GM18505 (cell line): ENCODE measurements around the gene ARID4B.
"Not testable (repeated sequence)": the region's sequence is repeated elsewhere in the genome, so short reads cannot be mapped to it uniquely, and the experiment has no call there.

Experiments used
- ATAC-seq: cut with Tn5 transposase; IDR thresholded peaks from one replicate; pipeline ENCODE4 v1.9.1; 2021; ENCODE audit not compliant: unreplicated experiment
- POLR2A ChIP-seq: IDR thresholded peaks from 4 replicates; pipeline ENCODE4 v1.6.1; 2011; ENCODE audit warnings: borderline replicate concordance; ENCODE audit not compliant: insufficient read depth, insufficient read length; ENCODE audit errors: extremely low read depth

The ARID4B gene, protein sequence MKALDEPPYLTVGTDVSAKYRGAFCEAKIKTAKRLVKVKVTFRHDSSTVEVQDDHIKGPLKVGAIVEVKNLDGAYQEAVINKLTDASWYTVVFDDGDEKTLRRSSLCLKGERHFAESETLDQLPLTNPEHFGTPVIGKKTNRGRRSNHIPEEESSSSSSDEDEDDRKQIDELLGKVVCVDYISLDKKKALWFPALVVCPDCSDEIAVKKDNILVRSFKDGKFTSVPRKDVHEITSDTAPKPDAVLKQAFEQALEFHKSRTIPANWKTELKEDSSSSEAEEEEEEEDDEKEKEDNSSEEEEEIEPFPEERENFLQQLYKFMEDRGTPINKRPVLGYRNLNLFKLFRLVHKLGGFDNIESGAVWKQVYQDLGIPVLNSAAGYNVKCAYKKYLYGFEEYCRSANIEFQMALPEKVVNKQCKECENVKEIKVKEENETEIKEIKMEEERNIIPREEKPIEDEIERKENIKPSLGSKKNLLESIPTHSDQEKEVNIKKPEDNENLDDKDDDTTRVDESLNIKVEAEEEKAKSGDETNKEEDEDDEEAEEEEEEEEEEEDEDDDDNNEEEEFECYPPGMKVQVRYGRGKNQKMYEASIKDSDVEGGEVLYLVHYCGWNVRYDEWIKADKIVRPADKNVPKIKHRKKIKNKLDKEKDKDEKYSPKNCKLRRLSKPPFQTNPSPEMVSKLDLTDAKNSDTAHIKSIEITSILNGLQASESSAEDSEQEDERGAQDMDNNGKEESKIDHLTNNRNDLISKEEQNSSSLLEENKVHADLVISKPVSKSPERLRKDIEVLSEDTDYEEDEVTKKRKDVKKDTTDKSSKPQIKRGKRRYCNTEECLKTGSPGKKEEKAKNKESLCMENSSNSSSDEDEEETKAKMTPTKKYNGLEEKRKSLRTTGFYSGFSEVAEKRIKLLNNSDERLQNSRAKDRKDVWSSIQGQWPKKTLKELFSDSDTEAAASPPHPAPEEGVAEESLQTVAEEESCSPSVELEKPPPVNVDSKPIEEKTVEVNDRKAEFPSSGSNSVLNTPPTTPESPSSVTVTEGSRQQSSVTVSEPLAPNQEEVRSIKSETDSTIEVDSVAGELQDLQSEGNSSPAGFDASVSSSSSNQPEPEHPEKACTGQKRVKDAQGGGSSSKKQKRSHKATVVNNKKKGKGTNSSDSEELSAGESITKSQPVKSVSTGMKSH (N-terminal part only)

DNA sequence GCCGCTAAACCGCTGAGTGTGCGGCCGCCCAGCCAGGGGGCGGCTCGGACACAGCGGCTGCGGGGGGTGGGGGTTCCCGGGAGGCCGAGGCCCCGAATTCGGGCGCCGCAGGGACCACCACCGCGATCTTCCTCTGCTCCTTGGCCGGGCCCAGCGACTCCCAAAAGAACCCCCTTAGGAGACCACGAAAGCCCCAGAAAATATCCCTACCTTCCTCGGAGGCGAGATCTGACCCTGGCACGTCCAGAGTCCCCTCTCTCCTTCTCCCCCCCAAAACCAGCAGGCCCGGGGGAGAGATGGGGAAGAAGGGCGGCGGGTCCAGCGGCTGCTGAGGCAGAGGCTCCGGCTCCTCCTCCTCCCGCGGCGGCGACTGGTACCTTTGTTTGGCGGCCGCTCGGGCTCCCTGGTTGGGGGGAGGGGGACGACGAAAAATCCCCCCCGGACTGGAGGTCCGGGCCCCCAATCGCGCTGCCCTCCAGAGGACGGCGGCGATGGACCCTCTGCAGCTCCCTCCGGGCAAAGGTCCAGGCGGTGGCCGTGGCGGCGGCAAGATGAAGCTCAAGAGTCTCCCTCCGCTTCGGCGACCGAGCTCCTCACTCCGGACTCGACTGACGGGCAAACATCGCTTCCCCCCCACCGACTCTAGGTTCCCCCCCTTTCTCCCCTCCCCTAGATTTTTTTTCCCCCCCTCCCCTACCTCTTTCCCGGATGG is at the start of gene ARID4B:
ARID4B (minus strand) TSS at position 621 of the 712 bp plus-strand sequence. CDS start 1,260 bp downstream, outside the sequence.
- peak; percentile 11 for ATAC-seq
- peak; percentile 56 for TF ChIP-seq POLR2A

DNA sequence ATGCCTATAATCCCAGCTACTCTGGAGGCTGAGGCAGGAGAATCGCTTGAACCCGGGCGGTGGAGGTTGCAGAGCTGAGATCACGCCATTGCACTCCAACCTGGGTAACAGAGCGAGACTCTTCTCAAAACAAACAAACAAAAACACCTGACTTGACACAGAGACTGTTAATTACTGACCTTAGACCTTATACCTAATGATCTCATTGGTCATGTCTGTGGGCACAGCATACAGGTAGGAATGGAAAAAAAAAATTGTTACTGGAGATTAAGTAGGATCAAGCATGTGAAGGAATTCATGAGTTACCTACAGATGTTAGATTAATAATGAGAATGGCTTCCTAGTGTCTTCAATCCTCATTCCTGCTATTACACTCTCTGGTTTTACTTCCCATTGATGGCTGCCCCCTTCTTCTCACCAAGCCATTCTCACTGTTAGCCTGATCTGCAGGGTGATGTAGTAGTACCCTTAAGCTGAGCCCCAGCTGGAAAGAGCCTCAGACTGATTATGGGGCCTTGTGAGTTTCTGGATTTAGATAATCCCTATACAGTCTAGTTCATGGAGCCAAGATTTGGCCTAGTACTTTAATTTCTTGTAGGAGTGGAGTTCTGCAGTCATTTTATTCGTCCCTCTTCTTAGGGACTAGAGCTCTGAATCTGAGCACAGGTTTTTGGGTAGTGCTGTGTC is 48.1 kb upstream of the ARID4B start:
- no peak for ATAC-seq
- no peak for TF ChIP-seq POLR2A

DNA sequence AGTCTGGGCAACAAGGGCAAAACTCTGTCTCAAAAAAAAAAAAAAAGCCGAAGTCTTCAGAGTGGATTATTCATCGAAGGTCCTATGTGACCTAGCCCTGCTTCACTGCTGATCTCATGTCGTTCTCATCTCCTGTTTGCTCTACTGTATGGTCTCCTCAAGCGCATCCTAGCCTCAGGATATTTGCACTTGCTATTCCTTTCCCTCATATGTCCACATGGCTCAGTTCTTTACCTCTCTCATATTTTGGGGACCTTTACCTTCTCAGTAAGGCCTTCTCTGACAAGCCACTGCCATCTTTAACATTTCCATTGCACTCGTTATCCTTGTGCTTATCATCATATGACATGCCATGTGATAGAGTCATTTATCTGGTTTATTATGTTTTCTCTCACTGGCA is 41.8 kb upstream of the ARID4B start:
- no peak for TF ChIP-seq POLR2A
- ATAC-seq, result no peak

DNA sequence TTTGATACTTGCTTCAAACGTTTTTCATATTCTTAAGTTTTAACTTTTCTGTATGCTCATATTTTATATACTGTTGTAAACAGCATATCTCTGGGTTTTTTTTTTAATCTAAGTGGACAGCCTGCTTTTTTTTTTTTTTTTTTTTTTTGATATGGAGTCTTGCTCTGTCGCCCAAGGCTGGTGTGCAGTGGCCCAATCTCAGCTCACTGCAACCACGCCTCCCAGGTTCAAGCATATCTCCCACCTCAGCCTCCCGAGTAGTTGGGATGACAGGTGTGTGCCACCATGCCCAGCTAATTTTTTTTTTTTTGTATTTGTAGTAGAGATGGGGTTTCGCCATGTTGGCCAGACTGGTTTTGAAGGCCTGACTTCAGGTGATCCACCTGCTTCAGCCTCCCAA is 40.4 kb upstream of the ARID4B start:
- no peak for TF ChIP-seq POLR2A
- no peak for ATAC-seq

DNA sequence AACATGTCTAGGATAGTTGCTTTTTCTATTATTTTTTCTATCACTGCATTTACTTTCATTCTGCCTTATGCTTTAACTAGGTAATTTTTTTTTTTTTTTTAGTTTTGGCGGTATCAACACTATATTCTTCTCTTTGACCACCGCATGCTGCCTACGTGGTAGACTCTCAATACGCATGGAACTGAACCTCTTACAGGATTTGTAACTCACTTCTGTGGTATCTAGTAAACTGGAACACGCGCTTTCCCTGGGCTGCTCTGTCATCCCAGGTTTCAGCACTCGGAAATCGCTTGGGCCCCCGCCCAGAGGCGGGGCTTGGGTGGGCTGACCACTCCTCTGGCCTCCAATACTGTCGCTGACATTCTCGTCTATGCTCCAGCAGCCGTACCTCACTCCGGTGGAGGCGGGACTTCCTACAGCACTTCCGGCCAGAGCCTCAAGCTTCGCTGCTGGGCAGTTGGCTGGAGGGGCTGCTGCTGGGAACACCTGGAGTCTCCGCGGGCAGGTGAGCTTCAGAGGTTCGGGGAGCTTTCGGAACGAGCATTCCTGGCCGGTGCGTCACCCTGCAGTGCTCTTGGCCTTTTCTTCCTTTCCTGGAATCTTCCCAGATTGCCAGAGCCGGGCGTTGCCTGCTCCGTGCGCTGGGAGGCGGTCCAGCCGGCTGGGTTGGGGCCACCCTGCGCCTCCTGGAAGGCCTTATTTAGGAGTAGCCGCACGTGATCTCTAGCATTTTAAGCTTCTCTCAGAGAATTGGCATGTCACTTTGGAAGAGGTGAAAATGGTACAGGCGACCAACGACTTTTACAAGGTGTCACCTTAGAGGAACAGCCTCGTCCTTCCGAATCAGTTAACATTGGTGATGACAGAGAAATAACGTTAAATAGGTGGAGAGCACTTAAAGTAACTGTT is 39.3 kb upstream of the ARID4B start, which contains the start of gene TBCE:
TBCE (plus strand) TSS at position 428 of the 909 bp plus-strand sequence. CDS start 12,623 bp downstream, outside the sequence.
- TF ChIP-seq POLR2A, result peak; percentile 96

DNA sequence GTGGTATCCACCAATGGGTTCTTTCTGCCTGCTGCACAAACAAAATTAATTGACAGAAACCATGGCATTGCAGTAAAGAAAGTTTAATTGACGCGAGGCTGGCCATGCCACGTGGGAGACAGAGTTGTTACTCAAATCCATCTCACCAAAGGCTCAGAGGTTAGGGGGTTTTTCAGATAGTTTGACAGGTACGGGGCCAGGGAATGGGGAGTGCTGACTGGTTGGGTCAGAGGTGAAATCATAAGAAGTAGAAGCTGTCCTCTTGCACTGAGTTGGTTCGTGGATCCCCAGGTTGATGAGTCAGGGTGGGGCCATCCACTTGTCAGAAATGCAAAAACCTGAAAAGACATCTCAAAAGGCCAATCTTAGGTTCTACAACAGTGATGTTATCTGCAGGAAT is 38.3 kb upstream of the ARID4B start:
- no peak for TF ChIP-seq POLR2A
- ATAC-seq, result no peak

More for the DNA sequence above, 39.3 kb upstream of the ARID4B start, which contains the start of gene TBCE:
- ATAC-seq, result peak; percentile 99

DNA sequence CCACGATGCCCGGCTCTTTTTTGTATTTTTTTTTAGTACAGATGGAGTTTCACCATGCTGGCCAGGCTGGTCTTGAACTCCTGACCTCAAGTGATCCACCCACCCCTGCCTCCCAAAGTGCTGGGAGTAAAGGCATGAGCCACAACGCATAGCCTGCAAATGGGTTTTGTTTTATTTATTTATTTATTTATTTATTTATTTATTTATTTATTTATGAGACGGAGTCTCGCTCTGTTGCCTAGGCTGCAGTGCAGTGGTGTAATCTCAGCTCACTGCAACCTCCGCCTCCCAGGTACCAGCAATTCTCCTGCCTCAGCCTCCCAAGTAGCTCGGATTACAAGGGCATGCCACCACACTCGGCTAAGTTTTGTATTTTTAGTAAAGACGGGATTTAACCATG is 36.2 kb upstream of the ARID4B start:
- ATAC-seq, result not testable (repeated sequence)

DNA sequence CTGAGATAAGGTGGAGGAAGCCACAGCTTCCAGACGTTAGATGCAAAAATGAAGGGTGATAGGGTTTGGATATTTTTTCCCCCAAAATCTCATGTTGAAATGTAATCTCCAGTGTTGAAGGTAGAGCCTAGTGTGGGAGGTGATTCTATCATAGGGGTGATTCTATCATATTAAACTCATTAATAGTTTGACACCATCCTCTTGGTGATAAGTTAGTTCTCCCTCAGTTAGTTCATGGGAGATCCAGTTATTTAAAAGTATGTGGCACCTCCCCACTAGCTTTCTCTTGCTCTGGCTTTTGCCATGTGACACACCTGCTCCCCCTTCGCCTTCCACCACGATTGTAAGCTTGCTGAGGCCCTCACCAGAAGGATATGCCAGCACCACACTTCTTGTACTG is 30.9 kb upstream of the ARID4B start:
- TF ChIP-seq POLR2A, result no peak
- no peak for ATAC-seq

DNA sequence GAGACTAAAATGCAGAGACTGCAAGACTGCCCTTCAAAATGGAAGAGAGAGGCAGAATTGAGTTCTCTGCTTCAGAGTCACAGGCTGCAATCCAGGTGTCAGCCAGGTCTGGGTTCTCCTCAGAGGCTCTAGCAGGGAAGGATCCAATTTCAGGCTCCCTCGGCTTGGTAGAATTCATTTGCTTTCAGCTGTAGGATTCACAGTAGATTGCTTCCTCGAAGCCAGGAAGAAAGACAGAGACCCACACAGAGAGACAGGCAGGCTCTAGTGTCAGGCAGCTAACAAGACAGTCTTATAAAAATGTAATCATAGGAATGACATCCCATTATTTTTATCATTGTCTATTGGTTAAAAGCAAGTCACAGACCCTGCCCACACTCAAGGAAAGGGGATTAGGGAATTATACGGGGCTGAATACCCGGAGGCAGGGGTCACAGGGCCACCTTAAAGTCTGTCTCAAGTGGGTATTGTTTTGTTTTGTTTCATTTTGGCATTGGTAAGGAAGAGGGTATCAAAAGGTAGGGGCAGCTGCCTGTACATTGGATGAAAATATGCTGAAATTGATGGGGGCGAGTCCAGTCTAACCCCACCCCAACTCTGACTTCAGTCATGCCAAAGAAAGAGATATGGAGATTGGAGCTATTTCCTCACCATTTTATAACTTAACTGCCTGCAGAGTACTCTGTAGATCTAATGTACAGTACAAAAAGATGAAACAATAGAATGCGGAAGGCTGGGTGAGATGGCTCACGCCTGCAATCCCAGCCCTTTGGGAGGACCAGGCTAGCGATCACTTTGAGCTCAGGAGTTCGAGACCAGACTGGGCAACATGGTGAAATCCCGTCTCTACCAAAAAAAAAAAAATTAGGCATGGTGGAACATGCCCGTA is 29.8 kb upstream of the ARID4B start:
- no peak for ATAC-seq

DNA sequence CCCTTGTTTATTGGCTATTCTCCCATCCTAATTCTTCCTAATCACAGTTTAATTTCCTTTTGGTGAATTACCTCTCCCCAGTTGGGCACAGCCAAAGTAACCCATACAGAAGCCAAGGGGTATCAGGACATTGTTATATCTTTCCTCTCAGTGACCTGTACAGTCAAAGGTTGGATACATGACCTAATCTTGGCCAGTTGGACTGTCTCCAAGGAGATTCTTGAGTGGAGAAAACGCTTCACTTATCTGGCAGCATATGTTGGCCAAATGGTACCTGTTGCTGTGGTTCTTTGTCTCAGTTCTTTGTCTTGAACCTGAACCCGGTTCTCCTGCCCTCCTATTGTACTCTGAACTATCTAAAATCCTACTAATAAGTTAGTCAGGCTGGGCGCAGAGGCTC is 23.9 kb upstream of the ARID4B start:
- no peak for ATAC-seq
- TF ChIP-seq POLR2A, result no peak

More for the DNA sequence above, 29.8 kb upstream of the ARID4B start:
- TF ChIP-seq POLR2A, result no peak
